CD4-positive, alpha-beta T cell treated with Interleukin-17A for 4 hours (primary cell): ENCODE data around the gene NCEH1.
"Not testable (repeated sequence)": the region's sequence is repeated elsewhere in the genome, so short reads cannot be mapped to it uniquely, and the experiment has no call there.

ENCODE experiments used
- DNase-seq: peaks from one replicate; pipeline ENCODE4 v3.0.0-alpha.2; 2020; ENCODE audit warnings: mixed read lengths

The NCEH1 gene

GRCh38 chr3:172607305-172608121 lies 103.4 kb downstream of the NCEH1 start:
- DNase-seq = no peak

GRCh38 chr3:172606021-172606420 lies 104.8 kb downstream of the NCEH1 start:
- DNase-seq = no peak

GRCh38 chr3:172604895-172605646 lies 105.8 kb downstream of the NCEH1 start:
- DNase-seq = no peak

GRCh38 chr3:172601066-172601832 lies 109.6 kb downstream of the NCEH1 start:
- DNase-seq = no peak

- no peak for DNase-seq
These were observed 110.2 kb downstream of the NCEH1 start for GRCh38 chr3:172600644-172601065.

GRCh38 chr3:172598904-172599303 lies 112.0 kb downstream of the NCEH1 start:
- no peak for DNase-seq

- no peak for DNase-seq
These were observed 114.5 kb downstream of the NCEH1 start for GRCh38 chr3:172596394-172596706.

- peak; percentile 55 for DNase-seq
These were observed 115.0 kb downstream of the NCEH1 start for GRCh38 chr3:172595664-172596393.

- not testable (repeated sequence) for DNase-seq
These were observed 115.8 kb downstream of the NCEH1 start for GRCh38 chr3:172594900-172595663.

GRCh38 chr3:172592898-172593669 lies 117.8 kb downstream of the NCEH1 start:
- DNase-seq = peak; percentile 23

- peak; percentile 55 for DNase-seq
These were observed 118.7 kb downstream of the NCEH1 start for GRCh38 chr3:172591876-172592771.

GRCh38 chr3:172591125-172591605 lies 119.7 kb downstream of the NCEH1 start:
- no peak for DNase-seq

GRCh38 chr3:172586436-172586835 lies 124.4 kb downstream of the NCEH1 start:
- no peak for DNase-seq

GRCh38 chr3:172585954-172586353 lies 124.9 kb downstream of the NCEH1 start:
- DNase-seq = no peak

- no peak for DNase-seq
These were observed 128.2 kb downstream of the NCEH1 start for GRCh38 chr3:172582712-172583111.

GRCh38 chr3:172581757-172582166 lies 129.1 kb downstream of the NCEH1 start:
- DNase-seq = no peak

GRCh38 chr3:172580680-172581401 lies 130.0 kb downstream of the NCEH1 start:
- DNase-seq = no peak
